Endothelial cell of umbilical vein (primary cell): ENCODE results near the gene FCGR3A. TPM values are rescaled to one million over a fixed set of nuclear protein-coding genes. Genes with fewer than 3 reads are reported as not detected.

Source experiments
- BruUV-seq: library from RNA; stranded (reverse); fragments of 400-500 nt; replicated peaks from 2 replicates; lab custom pipeline; 2021; lab: Mats Ljungman, UMichigan
- CTCF ChIA-PET: fragments of 300-600, 350-600 bp; sonication (Branson Sonifier 250); formaldehyde crosslinking; loops from one replicate; lab custom pipeline; 2021; ENCODE audit warnings: antibody characterized with exemption, inconsistent platforms; lab: Charles Lee
- POLR2A ChIA-PET: fragments of 300-600, 350-600 bp; sonication (Branson Sonifier 250); formaldehyde crosslinking; loops from one replicate; lab custom pipeline; 2021; ENCODE audit warnings: antibody characterized with exemption, inconsistent platforms; lab: Charles Lee
- DNase-seq: peaks from one replicate; pipeline ENCODE4 v3.0.0-alpha.2; 2011; ENCODE audit warnings: low read depth, low spot score
- FAIRE-seq: peaks from 2 replicates; lab custom pipeline; 2011; peaks lifted over from hg19 to GRCh38; lab: Jason Lieb, UNC
- H2AFZ ChIP-seq: 2 replicates; pipeline ENCODE4 v1.6.0; 2012; ENCODE audit warnings: low read depth, low read length, control low read depth, inconsistent platforms
- H3K27ac ChIP-seq: 2 replicates; pipeline ENCODE4 v1.5.1; 2011; ENCODE audit warnings: low read depth, mild to moderate bottlenecking, control low read depth, low read length, moderate library complexity; ENCODE audit not compliant: insufficient read depth
- H3K27me3 ChIP-seq, 2 experiments: 2 replicates each; pipeline versions ENCODE4 v1.6.0 to v1.6.1; 2011; ENCODE audit warnings: low read length in 2 of 2, mixed read lengths in 1 of 2; ENCODE audit not compliant: control insufficient read depth in 2 of 2, insufficient read depth in 2 of 2
- H3K36me3 ChIP-seq, 2 experiments: 2 replicates in 1 of 2; 3 replicates in 1 of 2; pipeline ENCODE4 v1.5.1; 2011; ENCODE audit warnings: low read length in 2 of 2, mild to moderate bottlenecking in 1 of 2, moderate library complexity in 1 of 2; ENCODE audit not compliant: control insufficient read depth in 2 of 2, insufficient read depth in 2 of 2; ENCODE audit errors: extremely low read depth in 1 of 2
- H3K4me1 ChIP-seq: 3 replicates; pipeline ENCODE4 v1.5.1; 2011; ENCODE audit warnings: mild to moderate bottlenecking, low read length; ENCODE audit not compliant: control insufficient read depth, insufficient read depth; ENCODE audit errors: extremely low read depth
- H3K4me2 ChIP-seq: 2 replicates; pipeline ENCODE4 v1.6.1; 2011; ENCODE audit warnings: low read length, control low read depth, mixed read lengths; ENCODE audit not compliant: insufficient read depth
- H3K4me3 ChIP-seq, 3 experiments: fragments of 200-600 bp in 1 of 3; sonication (generic), shearing (Covaris generic) in 1 of 3; replicated peaks in 1 of 3; 2 replicates each; pipeline ENCODE4 v1.5.1; 2011 to 2016; ENCODE audit warnings: control low read depth in 3 of 3, low read length in 3 of 3, mild to moderate bottlenecking in 2 of 3, inconsistent platforms in 1 of 3, low read depth in 1 of 3, moderate library complexity in 1 of 3; ENCODE audit not compliant: insufficient read depth in 1 of 3
- H3K79me2 ChIP-seq: 2 replicates; pipeline ENCODE4 v1.6.0; 2012; ENCODE audit warnings: low read length, inconsistent platforms; ENCODE audit not compliant: control insufficient read depth, insufficient read depth
- H3K9ac ChIP-seq: replicated peaks from 2 replicates; pipeline ENCODE3; 2011; ENCODE audit warnings: low read length, control low read depth; ENCODE audit not compliant: insufficient read depth; ENCODE audit errors: extremely low read depth
- H3K9me1 ChIP-seq: replicated peaks from 3 replicates; pipeline ENCODE4 v1.6.0; 2011; ENCODE audit warnings: mild to moderate bottlenecking, low read length; ENCODE audit not compliant: control insufficient read depth, insufficient read depth; ENCODE audit errors: extremely low read depth
- H3K9me3 ChIP-seq: replicated peaks from 2 replicates; pipeline ENCODE4 v1.5.1; 2012; ENCODE audit warnings: low read length, inconsistent platforms; ENCODE audit not compliant: control insufficient read depth, insufficient read depth
- H4K20me1 ChIP-seq: replicated peaks from 2 replicates; pipeline ENCODE3; 2011; ENCODE audit warnings: mild to moderate bottlenecking, low read length; ENCODE audit not compliant: control insufficient read depth, insufficient read depth; ENCODE audit errors: extremely low read depth
- CTCF ChIP-seq, 2 donors: IDR thresholded peaks; 1 replicate in 1 of 2; 2 replicates in 1 of 2; pipeline ENCODE4 v1.5.1; 2011; ENCODE audit warnings: low read length in 2 of 2, mild to moderate bottlenecking in 2 of 2, moderate library complexity in 2 of 2, control low read depth in 1 of 2, inconsistent platforms in 1 of 2, low read depth in 1 of 2; ENCODE audit not compliant: insufficient read depth in 1 of 2; ENCODE audit errors: extremely low read depth in 1 of 2
- EZH2 ChIP-seq: IDR thresholded peaks from 2 replicates; pipeline ENCODE4 v1.6.1; 2012; ENCODE audit warnings: borderline replicate concordance, low read depth, mild to moderate bottlenecking, moderate library complexity, low read length, inconsistent platforms; ENCODE audit not compliant: severe bottlenecking
- FOS ChIP-seq: IDR thresholded peaks from 2 replicates; pipeline ENCODE4 v1.6.1; 2011; ENCODE audit warnings: mild to moderate bottlenecking, low read length, moderate library complexity, borderline replicate concordance; ENCODE audit not compliant: insufficient read depth
- GATA2 ChIP-seq: IDR thresholded peaks from 2 replicates; pipeline ENCODE4 v1.7.0; 2011; ENCODE audit warnings: low read depth, mild to moderate bottlenecking, moderate library complexity, mixed read lengths, low read length; ENCODE audit not compliant: insufficient read length, insufficient read depth
- JUN ChIP-seq: IDR thresholded peaks from 2 replicates; pipeline ENCODE4 v1.6.1; 2011; ENCODE audit warnings: borderline replicate concordance, low read depth; ENCODE audit not compliant: insufficient read length, insufficient read depth
- MAX ChIP-seq: IDR thresholded peaks from 2 replicates; pipeline ENCODE4 v1.6.1; 2011; ENCODE audit not compliant: insufficient read depth, insufficient read length
- MYC ChIP-seq: IDR thresholded peaks from one replicate; pipeline ENCODE4 v1.6.1; 2011; ENCODE audit warnings: mild to moderate bottlenecking, low read depth, low read length
- POLR2A ChIP-seq: IDR thresholded peaks from 2 replicates; pipeline ENCODE4 v1.6.1; 2012; ENCODE audit warnings: low read depth, mild to moderate bottlenecking, control low read depth, low read length
- POLR2AphosphoS5 ChIP-seq: IDR thresholded peaks from 2 replicates; pipeline ENCODE4 v1.6.1; 2012; ENCODE audit warnings: low read depth, mild to moderate bottlenecking, control low read depth, low read length, moderate library complexity; ENCODE audit not compliant: insufficient read depth
- dilution Hi-C: fragments of 300-500 bp; cut with MboI; formaldehyde crosslinking; loops from one replicate; pipeline ENCODE4 v1.15.0; 2019; ENCODE audit warnings: low sequenced_read_pairs; ENCODE audit not compliant: extremely low pct_ligation_motif_present
- intact Hi-C: fragments of 100-400 bp; cut with micrococcal nuclease; formaldehyde crosslinking; loops from one replicate; pipeline ENCODE4 v1.10.0; 2022
- polyA plus RNA-seq, 4 experiments: library from polyadenylated mRNA; depleted of rRNA in 3 of 4; stranded (reverse) in 3 of 4; unstranded in 1 of 4; fragments of >200 nt; gene quantifications; 2 replicates each; pipeline versions ENCODE4 v1.2.1 to v1.2.3, GENCODE V29; 2011 to 2012; ENCODE audit warnings: missing spikeins in 1 of 4
- total RNA-seq: library from RNA; stranded (reverse); gene quantifications from 2 replicates; pipeline ENCODE4 v1.2.3, GENCODE V29; 2021

The FCGR3A gene
- total and polyA plus RNA-seq, 2 donors (not counting 3 experiments of a cell fraction or from before 2014, with no cell fraction given): not detected

- Histone ChIP-seq H3K27ac (no peak overlapping the region), H3K36me3 (no peaks in the 10 kb centered on the region), H3K9ac (no peak overlapping the region), H3K9me3 (no peaks in the 10 kb centered on the region), H2AFZ (no peak overlapping the region), H4K20me1 (no peaks in the 10 kb centered on the region), H3K4me3 (no peak overlapping the region), H3K9me1 (no peaks in the 10 kb centered on the region), H3K27me3 (peaks cover 3 to 4% of the 10 kb centered on the region in 2 experiments), H3K4me1 (peaks cover 12% of the 10 kb centered on the region), H3K79me2 (no peaks in the 10 kb centered on the region), H3K4me2 (no peak overlapping the region)
- POLR2A ChIA-PET: no interaction called here
- dilution Hi-C loops (no loop called here), intact Hi-C loops (no loop called here)
- DNase-seq (no peak), FAIRE-seq (no peak)
- BruUV-seq: no TSS peak
- TF ChIP-seq CTCF (IDR thresholded peaks at IDR 0.05; ENCODE audit: extremely low read depth in 1 of 2, insufficient read depth in 1 of 2, low read depth in 1 of 2, low read length in 2 of 2) (no peak), MYC (no peak), JUN (no peak), GATA2 (no peak)
- CTCF ChIA-PET: interaction anchor here (3.2 kb wide), 1 partner anchor 11 kb away, joined by 23 read pairs; no protein-coding TSS in a partner anchor
Measured at GRCh38 chr1:161498646-161499045, 51.0 kb downstream of the FCGR3A start.

- no peaks in the 10 kb centered on the region for H4K20me1 ChIP-seq
- POLR2A ChIA-PET: no interaction called here
- peaks cover 12% of the 10 kb centered on the region for H3K4me1 ChIP-seq
- H3K9me3 ChIP-seq: no peaks in the 10 kb centered on the region
- H3K9me1 ChIP-seq: no peaks in the 10 kb centered on the region
- H3K27me3 ChIP-seq: peaks cover 7 to 9% of the 10 kb centered on the region in 2 experiments
- FAIRE-seq (no peak), DNase-seq (no peak)
- no peak overlapping the region for H3K4me2 ChIP-seq
- H3K27ac ChIP-seq: no peak overlapping the region
- intact Hi-C loops (no loop called here), dilution Hi-C loops (no loop called here)
- BruUV-seq: no TSS peak
- TF ChIP-seq MYC (no peak), CTCF (IDR thresholded peaks at IDR 0.05; ENCODE audit: extremely low read depth in 1 of 2, insufficient read depth in 1 of 2, low read depth in 1 of 2, low read length in 2 of 2) (no peak), JUN (no peak), GATA2 (no peak), FOS (no peak), POLR2A (no peak), EZH2 (no peak), POLR2AphosphoS5 (no peak), MAX (no peak)
- no peak overlapping the region for H3K9ac ChIP-seq
- H3K4me3 ChIP-seq: no peak overlapping the region
- H3K79me2 ChIP-seq: no peaks in the 10 kb centered on the region
- CTCF ChIA-PET: interaction anchor here (3.2 kb wide), 1 partner anchor 10 kb away, joined by 23 read pairs; no protein-coding TSS in a partner anchor
- no peaks in the 10 kb centered on the region for H3K36me3 ChIP-seq
- no peak overlapping the region for H2AFZ ChIP-seq
Measured at GRCh38 chr1:161497961-161498360, 51.7 kb downstream of the FCGR3A start.
